ENCODE results near the gene UPF3B. TPM values are rescaled to one million over a fixed set of nuclear protein-coding genes. Genes with fewer than 3 reads are reported as not detected.

The UPF3B gene
- total RNA-seq, 6 experiments from 2014 or later = 5.1 to 7.2 (median 6.5) TPM

DNA sequence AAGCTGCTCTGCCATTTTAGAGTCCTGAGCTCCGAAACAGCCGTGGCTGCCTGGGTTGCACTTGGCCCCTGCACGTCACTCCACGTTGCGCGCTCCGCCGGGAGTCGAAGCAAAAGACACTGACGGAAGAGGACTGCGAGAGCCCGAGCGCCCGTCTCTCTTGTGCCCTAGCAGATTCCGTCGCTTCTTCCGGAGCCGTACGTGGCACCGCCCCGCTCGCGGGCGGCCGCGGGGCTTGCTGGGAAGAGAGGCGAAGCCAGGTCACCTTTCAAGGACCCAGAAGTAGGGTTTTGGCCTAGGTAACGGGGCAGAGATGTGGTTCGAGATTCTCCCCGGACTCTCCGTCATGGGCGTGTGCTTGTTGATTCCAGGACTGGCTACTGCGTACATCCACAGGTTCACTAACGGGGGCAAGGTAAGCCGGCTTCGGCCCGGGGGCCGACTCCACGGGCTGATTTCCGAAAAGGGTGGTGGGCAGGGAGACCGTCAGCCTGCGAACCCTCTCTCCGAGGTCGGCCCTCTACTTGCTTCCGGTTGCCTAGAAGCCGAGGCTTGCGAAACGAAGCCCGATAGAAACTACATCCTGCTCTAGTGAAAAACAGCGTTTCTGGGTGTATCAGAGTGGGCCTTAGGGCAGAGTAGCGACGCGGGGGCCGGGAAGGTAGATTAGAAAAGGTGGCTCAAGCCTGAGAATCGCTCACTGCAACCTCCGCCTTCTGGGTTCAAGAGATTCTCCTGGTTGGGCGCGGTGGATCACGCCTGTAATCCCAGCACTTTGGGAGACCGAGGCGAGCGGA is 19.0 kb upstream of the UPF3B start, which contains the start of the genes NDUFA1 and RNF113A:
TSS of gene NDUFA1 (plus strand) at position 234 of the 797 bp plus-strand sequence. CDS start at position 314, 80 bp downstream.
TSS of gene RNF113A (minus strand) at position 135 of the 797 bp plus-strand sequence. CDS start at position 15, 120 bp downstream.
- Mint-ChIP-seq H3K27me3 (ENCODE audit: insufficient read depth) (peaks cover 1% of the 10 kb centered on the region; the same call in 1 of the 2 replicates), H3K36me3 (ENCODE audit: low read depth) (peaks cover 5% of the 10 kb centered on the region; the same call in 1 of the 2 replicates), H3K27ac (peak within 1 kb of the TSS; percentile 93), H3K9me3 (no peaks in the 10 kb centered on the region), H3K4me3 (peak within 1 kb of the TSS; percentile 97), H3K4me1 (ENCODE audit: low read depth) (peaks cover 16% of the 10 kb centered on the region)
- DNase-seq = peak; percentile 80
- TF ChIP-seq, protein P1, sequence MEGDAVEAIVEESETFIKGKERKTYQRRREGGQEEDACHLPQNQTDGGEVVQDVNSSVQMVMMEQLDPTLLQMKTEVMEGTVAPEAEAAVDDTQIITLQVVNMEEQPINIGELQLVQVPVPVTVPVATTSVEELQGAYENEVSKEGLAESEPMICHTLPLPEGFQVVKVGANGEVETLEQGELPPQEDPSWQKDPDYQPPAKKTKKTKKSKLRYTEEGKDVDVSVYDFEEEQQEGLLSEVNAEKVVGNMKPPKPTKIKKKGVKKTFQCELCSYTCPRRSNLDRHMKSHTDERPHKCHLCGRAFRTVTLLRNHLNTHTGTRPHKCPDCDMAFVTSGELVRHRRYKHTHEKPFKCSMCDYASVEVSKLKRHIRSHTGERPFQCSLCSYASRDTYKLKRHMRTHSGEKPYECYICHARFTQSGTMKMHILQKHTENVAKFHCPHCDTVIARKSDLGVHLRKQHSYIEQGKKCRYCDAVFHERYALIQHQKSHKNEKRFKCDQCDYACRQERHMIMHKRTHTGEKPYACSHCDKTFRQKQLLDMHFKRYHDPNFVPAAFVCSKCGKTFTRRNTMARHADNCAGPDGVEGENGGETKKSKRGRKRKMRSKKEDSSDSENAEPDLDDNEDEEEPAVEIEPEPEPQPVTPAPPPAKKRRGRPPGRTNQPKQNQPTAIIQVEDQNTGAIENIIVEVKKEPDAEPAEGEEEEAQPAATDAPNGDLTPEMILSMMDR (IDR thresholded peaks at IDR 0.05) = no peak

DNA sequence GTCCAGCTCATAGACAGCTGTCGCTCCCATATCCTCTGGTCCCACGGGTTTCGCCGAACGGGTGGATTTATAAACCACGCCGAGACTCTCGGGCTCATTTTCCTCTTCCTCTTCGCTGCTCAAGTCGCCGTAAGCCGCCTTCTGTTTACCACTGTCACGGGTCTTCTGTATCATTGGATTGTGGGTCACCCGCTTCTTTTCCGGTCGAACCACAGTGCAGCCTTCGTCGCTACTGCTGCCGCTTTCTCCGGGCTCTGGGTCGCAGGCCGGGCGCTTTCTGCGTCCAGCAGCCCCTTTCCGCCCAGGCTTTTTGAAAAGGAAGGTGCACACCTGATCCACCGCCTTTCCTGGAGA is 18.5 kb upstream of the UPF3B start:
- Mint-ChIP-seq H3K27ac (peak overlapping the region; percentile 93), H3K36me3 (ENCODE audit: low read depth) (peaks cover 5% of the 10 kb centered on the region; the same call in 1 of the 2 replicates), H3K4me3 (peak overlapping the region; percentile 97), H3K27me3 (ENCODE audit: insufficient read depth) (peaks cover 1% of the 10 kb centered on the region; the same call in 1 of the 2 replicates), H3K4me1 (ENCODE audit: low read depth) (peaks cover 16% of the 10 kb centered on the region), H3K9me3 (no peaks in the 10 kb centered on the region)
- TF ChIP-seq, protein P1 (IDR thresholded peaks at IDR 0.05) = no peak
- DNase-seq = no peak

DNA sequence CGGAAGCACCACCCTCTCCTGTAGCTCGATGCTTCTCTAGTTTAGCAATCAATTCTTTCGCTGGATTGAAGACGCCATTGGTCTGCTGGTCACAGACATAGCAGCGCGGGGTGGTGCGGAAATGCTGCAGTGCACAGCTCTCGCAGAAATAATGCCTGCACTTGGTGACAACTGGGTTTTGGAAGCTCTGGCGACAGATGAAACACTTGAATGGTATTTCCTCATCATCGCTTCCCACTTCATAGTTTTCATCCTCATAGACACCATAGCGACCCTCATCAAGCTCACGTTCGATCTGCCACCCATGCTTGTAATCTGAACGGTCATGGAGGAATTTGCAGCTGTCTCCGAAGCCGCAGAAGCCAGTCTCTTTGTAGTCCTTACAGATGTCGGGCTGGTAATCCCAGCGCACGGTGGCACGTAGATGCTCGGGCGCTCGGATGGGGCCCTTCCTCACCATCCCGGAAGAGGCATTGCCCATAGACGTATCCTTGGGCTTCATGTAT is 17.9 kb upstream of the UPF3B start:
- peak; percentile 0 for DNase-seq
- peak overlapping the region; percentile 97 for H3K4me3 Mint-ChIP-seq
- H3K36me3 Mint-ChIP-seq (ENCODE audit: low read depth) = peaks cover 5% of the 10 kb centered on the region; the same call in 1 of the 2 replicates
- TF ChIP-seq, protein P1 (IDR thresholded peaks at IDR 0.05) = no peak
- H3K9me3 Mint-ChIP-seq = no peaks in the 10 kb centered on the region
- H3K4me1 Mint-ChIP-seq (ENCODE audit: low read depth) = peaks cover 16% of the 10 kb centered on the region
- H3K27ac Mint-ChIP-seq = peak overlapping the region; percentile 93
- peaks cover 1% of the 10 kb centered on the region; the same call in 1 of the 2 replicates for H3K27me3 Mint-ChIP-seq (ENCODE audit: insufficient read depth)

DNA sequence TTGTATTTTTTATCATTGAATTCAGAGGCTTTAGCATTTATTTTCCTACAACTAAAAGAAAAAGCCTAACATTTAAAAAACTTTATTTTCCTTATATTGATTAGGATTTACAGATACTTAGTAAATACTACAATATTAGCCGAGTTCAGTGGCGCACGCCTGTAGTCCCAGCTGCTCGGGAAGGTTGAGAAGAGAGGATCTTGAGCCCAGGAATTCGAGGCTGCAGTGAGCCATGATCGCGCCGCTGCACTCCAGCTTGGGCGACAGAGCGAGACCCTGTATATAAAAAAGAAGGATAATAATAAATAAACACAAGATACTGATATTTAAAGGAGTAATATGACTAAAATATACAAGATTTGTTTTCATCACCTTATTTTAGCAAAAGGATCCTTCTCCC is 681 bp upstream of the UPF3B start:
- no peak for DNase-seq
- no peaks in the 10 kb centered on the region for H3K36me3 Mint-ChIP-seq (ENCODE audit: low read depth)
- no peaks in the 10 kb centered on the region for H3K9me3 Mint-ChIP-seq
- H3K4me1 Mint-ChIP-seq (ENCODE audit: low read depth) = peaks cover 14% of the 10 kb centered on the region
- TF ChIP-seq, protein P1 (IDR thresholded peaks at IDR 0.05) = no peak
- H3K27ac Mint-ChIP-seq = peak overlapping the region; percentile 86
- H3K27me3 Mint-ChIP-seq (ENCODE audit: insufficient read depth) = peaks cover 4% of the 10 kb centered on the region; the same call in 1 of the 2 replicates
- H3K4me3 Mint-ChIP-seq = peak overlapping the region; percentile 99

DNA sequence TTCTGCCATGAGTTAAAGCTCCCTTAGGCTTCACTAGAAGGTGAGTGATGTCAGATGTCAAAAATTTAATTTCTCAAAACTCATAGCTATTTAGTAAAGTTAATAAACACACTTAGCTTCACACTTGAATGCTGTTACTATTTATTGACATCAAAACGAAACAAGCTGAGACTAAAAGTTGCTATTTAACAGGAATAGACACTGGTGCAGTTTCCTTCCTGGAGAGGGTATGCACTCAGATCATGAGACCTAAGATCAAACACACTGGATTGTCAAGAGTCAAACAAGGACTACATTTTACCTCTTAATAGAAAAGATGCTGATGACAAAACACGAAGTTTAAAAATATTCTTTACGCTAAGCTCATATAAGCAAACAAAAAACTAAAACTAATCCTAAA is 18.9 kb downstream of the UPF3B start:
- Mint-ChIP-seq H3K27me3 (ENCODE audit: insufficient read depth) (no peaks in the 10 kb centered on the region), H3K4me1 (ENCODE audit: low read depth) (no peaks in the 10 kb centered on the region), H3K36me3 (ENCODE audit: low read depth) (peaks cover 36% of the 10 kb centered on the region), H3K27ac (no peak overlapping the region), H3K4me3 (no peak overlapping the region), H3K9me3 (no peaks in the 10 kb centered on the region)
- no peak for DNase-seq
- TF ChIP-seq, protein P1 (IDR thresholded peaks at IDR 0.05) = no peak
